ENCODE measurements around the gene OR7A5.

DNA sequence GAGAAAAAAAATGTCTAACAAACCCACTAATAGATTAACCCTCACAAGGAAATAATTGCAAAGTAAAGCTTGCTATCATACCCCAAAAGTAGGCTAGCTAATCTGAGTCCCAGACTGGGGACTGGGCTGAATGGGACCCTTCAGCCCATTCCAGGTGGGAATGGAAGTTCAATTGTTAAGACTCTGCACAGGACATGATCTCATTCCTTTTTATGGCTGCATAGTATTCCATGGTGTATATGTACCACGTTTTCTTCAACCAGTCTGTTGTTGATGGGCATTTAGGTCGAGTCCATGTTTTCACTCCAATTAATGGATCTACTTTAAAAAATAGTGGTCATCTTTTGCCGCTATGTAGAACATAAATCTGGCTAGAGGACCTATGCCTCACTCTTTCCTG, 17.9 kb downstream of the OR7A5 start:
- TF ChIP-seq POLR2AphosphoS5 (IDR thresholded peaks at IDR 0.05; ENCODE audit: low read depth, low read length) (no peak), EP300 (IDR thresholded peaks at IDR 0.05; ENCODE audit: borderline replicate concordance in 1 of 2, low read depth in 1 of 2, low read length in 1 of 2) (no peak), CTCF (IDR thresholded peaks at IDR 0.05) (no peak), RAD21 (IDR thresholded peaks at IDR 0.05; ENCODE audit: low read length) (no peak), RFX5 (IDR thresholded peaks at IDR 0.05; ENCODE audit: low read length) (no peak), FOSL2 (IDR thresholded peaks at IDR 0.05; ENCODE audit: borderline replicate concordance, low read depth) (no peak), CHD2 (IDR thresholded peaks at IDR 0.05; ENCODE audit: low read length, partially characterized antibody) (no peak), TAF1 (IDR thresholded peaks at IDR 0.05; ENCODE audit: borderline replicate concordance, low read depth, low read length) (no peak), FOXM1 (IDR thresholded peaks at IDR 0.05; ENCODE audit: low read depth) (no peak), ZBTB33 (IDR thresholded peaks at IDR 0.05; ENCODE audit: borderline replicate concordance, low read depth) (no peak), SIN3A (IDR thresholded peaks at IDR 0.05; ENCODE audit: borderline replicate concordance, low read depth, low read length) (no peak), JUND (IDR thresholded peaks at IDR 0.05) (no peak)
- TF ChIP-seq, protein P1, sequence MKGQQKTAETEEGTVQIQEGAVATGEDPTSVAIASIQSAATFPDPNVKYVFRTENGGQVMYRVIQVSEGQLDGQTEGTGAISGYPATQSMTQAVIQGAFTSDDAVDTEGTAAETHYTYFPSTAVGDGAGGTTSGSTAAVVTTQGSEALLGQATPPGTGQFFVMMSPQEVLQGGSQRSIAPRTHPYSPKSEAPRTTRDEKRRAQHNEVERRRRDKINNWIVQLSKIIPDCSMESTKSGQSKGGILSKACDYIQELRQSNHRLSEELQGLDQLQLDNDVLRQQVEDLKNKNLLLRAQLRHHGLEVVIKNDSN (IDR thresholded peaks at IDR 0.05; ENCODE audit: borderline replicate concordance, low read depth) = no peak
